Endometrium (tissue), 2 donors: ENCODE data around the gene KRTAP5-6.
A peak's percentile ranks its signal among the peaks of the same experiment; 100 is the strongest.
"Not testable (repeated sequence)": the region's sequence is repeated elsewhere in the genome, so short reads cannot be mapped to it uniquely, and the experiment has no call there.

ENCODE experiments used
- FAIRE-seq: peaks from 2 replicates; lab custom pipeline; 2012; peaks lifted over from hg19 to GRCh38; lab: Jason Lieb, UNC
- donor health status: control.
- donor health status: control.

The KRTAP5-6 gene

DNA sequence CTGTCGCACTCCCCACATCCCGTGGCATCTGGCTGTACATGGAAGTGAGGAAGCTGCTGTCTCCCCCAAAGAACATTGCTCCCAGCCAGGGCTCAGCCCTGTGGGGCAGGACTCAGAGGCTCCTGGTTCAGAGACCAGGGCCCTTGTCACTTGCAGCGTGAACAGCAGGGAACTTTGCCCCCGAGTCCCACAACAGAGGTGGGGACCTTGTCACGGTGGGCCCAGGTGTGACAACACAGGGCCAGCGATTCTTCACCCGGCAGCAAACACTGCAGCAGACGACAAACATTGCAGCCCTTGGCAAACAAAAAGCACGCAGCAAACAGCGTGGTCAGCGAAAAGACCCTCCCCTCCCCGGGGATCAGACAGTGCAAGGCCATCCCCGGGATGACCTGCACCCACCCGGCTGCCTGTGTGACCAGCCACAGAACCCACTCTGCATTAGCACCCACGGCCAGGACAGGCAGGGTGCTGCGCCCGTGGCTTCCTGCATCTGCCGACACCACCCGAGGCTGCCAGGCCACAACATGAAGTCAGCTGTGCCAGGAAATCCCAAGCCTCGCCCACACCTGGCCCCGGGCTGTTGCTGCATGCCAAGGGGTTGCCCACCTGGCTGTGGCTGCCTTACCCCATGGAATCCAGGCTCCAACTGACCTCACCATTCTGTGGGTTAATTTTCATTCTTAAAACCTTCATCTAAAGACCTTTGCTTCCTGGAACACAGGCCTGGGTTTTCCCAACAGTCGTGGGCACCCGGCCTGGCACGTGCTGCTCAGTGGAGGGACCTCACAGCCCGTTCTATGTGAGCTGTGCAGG is 35.3 kb upstream of the KRTAP5-6 start:
- FAIRE-seq = not testable (repeated sequence)

DNA sequence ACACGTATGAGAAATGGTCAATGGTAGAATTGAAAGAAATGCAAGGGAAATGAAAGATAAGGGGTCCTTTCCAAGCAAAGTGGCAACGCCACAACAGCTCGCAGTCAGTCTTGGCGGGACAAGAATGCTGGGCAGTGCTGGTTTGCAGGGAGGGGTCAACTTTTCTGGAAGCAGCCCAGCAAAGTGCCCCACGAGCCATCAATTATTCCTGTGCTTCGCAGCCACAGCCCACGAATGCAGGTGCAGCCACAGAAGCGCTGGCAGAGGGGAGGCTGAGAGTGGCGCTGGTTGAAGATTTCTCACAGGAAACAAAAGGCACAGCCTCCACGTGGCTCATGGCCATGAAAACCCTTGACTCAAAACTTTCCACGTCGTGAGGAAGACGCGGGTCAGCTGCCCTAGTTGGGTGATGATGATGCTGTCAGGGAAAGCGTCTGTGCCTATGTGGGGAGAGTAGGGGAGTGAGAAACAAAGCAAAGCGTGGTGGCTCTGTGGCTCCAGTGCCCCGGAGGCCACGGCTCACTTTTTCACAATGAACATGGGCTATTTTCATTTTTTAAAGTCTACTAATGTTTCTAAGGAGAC is 34.2 kb upstream of the KRTAP5-6 start:
- FAIRE-seq = not testable (repeated sequence)

DNA sequence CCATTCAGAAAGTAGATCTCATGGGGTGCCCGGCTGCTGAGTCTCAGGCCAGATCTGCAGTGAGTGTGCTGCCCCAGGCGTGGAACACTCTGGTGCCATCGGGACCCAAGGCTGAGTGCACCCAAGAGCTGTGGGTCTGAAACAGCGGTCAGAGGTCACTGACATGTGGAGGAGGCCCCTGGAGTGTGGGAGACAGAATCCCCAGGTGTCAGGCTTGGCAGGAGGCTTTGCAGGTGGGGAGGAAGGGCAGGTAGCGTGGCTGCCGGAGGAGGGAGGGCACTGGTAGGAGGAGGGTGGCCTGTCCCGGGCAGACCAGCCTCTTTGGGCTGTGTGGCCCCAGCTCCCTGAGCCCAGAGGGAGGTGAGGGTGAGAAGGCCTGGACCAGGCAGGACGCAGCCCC is 31.7 kb upstream of the KRTAP5-6 start:
- no peak for FAIRE-seq

DNA sequence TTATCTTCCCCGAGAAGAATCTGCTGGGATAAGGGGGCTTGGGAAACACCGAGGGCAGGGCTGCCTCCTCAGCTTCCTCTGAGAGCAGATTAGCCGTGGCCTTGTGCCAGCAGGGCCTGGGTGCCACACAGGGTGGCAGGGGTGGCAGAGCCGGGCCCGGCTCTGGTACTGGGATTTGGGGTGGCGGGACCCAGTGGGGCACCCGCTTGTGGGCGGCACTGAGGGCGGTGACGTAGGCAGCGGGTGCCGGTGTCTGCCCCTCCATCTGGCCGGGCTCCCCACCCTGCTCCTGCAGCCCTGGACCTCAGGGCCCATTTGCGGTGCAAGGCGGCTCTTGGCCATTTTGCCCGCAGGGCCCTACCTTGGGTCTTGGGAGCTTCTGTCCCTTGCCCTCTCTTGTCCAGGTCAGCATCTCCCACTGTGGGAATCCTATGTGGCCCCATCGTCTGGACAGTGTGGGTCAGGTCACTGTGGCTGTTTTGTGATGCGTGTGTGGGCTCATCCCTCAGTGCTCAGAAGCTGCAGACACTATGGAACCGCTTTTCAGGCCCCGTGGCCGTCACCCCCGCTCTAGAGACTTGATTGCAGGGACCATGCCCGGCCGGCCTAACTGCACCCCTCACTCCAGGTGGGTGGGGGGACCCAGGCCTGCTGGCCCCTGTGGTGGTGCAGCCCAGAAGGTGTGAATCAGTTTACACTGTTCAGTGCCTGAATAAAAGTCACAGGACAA is 29.7 kb upstream of the KRTAP5-6 start:
- no peak for FAIRE-seq

DNA sequence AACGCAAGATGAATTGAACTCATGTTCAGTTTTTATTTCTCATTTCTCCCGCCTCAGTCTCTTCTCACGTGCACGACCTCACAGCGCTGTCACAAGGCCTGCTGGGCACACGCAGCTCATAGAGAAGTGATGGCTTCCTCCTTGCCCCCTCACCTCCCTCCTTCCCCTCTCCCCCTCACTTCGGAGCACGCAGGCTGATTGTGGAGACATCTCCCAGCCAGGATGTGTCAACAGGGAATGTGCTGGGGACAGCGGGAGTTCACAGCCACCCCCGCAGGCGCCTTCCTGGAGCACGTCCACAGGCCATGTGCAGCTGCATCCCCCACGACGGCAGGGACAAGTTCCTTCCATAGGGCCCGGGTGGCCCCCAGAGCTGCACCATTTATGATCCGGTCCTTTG is 29.1 kb upstream of the KRTAP5-6 start:
- no peak for FAIRE-seq

DNA sequence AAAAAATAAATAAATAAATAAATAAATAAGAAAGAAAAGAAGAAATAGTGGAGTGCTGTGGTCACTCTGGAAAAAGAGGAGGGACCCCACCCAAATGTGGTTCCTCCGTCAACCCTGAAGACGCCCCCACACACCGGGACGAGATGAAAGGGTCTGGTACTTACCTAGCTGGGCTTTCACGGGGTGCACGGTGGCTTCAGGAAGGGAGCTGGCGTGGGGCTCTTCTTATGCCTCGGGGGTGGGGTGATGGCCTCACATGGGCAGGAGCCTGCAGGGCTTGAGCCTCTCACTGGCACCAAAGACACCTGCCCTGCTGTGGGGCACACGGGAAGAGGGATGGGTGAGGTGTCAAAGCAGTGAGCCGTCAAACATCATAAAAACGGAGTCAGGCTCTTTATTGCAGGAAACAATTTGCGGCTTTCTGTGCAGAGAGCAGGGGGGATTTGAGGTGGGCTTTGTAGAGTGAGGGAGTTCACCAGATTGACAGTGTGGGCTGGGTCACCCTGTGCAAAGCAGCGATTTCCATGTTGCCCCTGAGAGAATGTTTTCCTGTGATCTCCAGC is 28.0 kb upstream of the KRTAP5-6 start:
- FAIRE-seq = no peak

DNA sequence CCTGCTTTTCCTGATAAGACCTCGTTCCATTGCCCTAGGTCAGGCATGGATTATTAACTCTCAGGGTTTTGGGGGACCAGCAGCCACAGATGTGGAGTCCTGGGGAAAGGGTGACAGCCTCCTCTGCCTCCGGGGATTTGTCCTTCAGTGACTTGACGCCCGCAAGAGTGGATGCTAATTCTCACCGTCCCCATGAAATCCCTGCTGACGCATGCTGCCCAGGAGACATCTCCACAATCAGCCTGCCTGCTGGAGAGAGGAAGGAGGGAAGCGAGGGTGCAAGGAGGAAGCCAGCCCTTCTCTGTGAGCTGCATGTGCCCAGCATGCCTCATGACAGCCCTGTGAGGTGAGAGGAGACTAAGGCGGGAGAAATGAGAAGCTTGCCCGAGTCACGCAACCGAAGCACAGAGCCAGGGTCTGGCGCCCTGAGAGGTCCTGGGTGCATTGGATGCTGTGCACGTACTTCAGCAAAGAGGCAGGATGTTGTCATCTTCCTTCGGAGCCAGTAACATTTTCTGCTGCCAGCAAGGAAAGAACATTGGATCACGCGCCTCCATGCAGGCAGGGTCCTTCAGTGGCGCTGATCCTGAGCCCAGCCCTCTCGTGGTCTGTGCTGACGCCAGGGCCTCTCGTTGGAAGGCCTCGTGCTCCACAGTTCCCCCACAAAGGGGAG is 27.3 kb upstream of the KRTAP5-6 start:
- no peak for FAIRE-seq

DNA sequence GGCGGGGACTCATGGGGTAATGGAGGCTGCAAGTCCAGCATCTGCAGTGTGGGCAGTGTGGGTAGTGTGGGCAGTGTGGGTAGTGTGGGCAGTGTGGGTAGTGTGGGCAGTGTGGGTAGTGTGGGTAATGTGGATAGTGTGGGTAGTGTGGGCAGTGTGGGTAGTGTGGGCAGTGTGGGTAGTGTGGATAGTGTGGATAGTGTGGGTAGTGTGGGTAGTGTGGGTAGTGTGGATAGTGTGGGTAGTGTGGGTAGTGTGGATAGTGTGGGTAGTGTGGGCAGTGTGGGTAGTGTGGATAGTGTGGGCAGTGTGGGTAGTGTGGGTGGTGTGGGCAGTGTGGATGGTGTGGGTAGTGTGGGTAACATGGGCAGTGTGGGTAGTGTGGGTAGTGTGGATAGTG is 26.5 kb upstream of the KRTAP5-6 start:
- peak; percentile 82 for FAIRE-seq

DNA sequence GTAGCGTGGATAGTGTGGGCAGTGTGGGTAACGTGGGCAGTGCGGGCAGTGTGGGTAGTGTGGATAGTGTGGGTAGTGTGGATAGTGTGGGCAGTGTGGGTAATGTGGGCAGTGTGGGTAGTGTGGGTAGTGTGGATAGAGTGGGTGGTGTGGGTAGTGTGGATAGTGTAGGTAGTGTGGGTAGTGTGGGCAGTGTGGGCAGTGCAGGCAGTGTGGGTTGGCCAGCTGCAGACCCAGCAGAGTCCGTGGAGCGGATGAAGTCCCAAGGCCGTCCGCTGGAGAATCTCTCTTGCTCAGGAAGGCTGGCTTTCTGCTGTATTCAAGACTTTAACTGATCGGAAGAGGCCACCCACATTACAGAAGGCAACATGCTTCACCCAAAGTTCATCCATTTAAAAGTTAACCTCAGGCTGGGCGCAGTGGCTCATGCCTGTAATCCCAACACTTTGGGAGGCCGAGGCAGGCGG is 26.1 kb upstream of the KRTAP5-6 start:
- no peak for FAIRE-seq

DNA sequence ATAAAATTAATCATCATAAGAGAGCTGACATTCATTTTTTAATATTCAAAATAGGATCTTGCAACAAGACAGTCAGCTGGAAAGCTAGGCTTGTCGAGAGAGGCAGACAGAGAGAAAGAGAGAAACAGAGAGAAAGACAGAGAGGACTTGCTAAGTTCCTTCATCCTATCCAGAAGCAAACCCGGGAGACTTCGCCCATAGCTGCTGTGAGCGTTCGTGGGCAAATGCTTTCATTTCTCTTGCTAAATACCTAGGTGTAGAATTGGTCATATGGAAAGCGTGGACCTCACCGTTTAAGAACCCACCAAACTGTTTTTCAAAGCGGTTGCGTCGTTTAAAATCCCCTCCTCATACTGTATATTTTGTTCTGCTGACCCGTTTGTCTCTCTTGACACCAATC is 25.3 kb upstream of the KRTAP5-6 start:
- FAIRE-seq = no peak

DNA sequence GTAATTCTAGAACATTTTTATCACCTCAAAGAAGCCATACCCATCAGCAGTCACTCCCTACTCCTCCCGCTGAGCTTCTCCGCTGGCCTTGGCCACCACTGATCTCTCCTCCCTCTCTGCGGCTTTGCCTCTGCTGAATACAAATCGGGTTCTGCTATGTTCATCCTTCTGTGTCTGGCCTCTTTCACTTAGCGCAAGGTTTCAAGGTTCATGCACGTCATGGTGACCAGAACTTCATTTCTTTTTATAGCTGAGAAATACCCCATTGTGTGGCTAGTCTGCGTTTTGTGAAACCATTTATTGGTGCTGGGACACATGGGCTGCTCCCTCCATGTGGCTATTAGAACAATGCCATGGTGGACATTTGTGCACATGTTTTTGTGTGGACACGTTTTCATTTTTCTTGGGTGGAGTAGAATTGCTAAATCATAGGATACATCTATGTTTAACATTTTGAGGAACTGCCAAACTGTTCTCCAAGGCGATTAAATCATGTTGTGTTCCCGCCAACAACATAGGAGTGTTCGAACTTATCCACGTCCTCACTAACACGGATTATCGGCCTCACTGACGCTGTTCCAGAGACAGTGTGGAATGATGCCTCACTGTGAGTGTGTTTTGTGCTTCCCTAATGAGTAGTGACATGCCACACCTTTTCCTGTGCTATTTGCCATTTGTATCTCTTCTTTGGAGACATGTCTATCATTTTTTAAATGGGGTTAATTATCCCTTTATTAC is 24.2 kb upstream of the KRTAP5-6 start:
- FAIRE-seq = no peak

DNA sequence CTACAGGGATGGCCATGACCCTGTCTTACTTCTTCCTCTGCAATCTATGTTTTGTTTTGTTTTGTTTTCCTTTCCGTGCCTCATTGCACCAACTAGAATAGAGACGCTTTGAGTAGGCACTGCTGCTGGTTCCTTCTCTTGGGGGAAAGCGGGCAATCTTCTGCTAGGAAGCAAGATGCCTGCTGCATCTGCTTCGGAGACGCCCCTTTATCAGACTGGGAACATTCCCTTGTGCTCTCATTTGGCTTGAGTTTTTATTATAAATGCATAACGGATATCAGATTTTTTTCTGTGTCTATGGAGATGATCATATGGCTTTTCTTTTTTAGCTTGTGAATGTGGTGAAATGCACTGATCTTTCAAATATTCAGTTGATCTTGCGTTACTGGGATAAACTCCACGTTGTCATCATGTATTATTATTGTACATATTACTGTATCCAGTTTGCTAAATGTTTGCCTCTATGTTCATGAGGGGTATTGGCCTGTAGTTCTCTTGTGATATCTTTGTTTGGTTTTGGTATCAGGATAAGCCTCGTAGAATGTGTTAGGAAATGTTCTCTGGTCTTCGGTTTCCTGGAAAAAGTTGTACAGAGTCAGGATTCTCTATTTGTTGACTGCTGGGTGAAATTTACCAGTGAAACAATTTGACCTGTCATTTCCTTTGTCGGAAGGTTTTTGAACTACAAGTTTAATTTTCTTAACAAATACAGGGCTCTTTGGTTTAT is 23.4 kb upstream of the KRTAP5-6 start:
- FAIRE-seq = no peak

DNA sequence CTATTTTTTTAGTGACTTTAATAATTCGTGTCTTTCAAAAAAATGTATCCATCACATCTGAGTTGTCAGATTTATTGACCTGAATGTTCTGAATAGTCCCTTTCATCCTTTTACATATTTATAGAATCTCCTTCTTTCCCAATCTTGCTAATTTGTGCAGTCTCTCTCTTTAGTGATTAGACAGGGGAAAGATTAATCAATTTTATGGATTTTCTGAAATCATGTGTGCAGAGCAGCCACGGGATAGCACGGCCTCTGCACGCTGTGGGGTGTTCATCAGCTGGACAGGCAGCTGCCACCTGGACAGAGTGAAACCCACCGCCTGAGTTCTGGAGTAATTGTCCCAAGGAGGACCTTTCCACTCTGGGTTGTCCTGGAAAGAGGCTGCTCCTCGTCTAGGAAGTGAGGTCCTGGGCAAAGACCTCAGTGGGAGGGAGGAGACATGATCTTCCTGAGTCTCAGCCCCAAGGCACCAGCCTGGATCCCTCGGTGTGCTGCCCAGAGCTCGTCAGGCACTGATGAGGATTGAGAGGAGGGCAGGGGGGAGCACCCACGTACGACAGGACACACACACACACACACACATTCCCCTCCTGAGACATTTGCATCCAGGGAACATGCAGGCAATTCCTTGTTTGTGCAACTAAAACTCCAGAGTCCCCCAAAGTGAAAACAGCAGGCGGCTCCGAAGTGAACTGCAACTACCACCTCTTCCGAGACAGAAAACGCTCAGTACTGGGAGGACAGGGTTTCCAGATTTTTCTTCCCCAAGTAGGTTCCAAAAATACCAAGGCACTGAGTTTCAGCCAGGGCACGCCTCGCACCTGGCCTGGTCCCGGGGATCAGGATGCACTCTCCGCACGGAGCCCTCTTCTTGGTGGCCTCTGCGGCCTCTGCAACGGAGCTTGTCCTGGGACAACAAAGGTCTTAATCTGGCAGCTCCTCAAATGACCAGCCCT is 22.5 kb upstream of the KRTAP5-6 start:
- no peak for FAIRE-seq

DNA sequence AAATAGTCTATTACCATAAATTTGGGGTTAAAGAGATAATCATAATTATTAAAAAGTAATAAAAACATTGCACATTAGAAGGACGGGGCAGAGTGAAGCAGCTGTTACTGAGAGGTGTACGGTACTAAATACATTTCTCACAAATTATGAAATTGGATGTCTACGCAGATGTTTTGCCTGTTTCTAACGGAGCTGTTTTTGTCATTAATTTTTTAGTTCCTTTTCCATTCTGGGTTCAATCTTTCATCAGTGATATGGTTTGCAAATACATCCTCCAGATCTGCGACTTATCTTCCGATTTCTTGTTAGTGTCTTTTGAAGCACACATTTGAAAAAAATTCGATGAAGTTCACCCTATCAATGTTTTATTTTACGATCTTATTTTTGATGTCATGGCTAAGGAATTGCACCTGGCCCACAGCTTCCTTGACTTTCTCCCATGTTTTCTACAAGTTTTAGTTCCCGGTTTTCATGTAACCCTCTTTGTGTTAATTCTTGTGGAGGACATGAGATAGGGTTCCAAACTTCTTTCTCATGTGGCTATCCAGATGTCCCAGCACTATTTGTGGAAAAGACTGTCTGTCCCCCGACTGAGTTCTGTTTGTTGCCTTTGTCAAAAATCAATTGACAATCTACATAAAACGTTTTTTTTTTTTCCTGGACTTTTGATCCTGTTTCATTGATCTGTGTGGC is 21.3 kb upstream of the KRTAP5-6 start:
- FAIRE-seq = no peak

DNA sequence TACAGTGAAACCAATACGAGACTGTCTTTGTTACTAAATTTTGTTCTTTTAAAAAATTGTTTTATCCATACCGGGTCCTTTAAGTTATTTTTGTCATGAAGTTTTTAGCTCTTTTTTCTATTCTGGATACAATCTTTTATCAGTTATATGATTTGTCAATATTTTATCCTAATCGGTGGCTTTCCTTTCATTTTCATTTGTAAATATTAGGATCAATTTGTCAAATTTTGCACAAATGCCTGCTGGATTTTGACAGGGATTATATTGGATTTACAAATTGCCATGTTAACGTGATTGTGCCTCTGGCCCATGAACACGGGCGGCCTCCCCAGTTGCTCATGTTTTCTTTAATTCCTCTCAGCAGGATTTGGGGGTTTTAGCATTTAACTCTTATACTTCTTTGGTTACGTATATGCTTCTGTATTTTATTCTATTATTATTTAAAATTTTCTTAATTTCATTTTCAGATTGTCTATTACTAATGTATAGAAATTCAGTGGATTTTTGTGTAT is 20.7 kb upstream of the KRTAP5-6 start:
- FAIRE-seq = no peak

DNA sequence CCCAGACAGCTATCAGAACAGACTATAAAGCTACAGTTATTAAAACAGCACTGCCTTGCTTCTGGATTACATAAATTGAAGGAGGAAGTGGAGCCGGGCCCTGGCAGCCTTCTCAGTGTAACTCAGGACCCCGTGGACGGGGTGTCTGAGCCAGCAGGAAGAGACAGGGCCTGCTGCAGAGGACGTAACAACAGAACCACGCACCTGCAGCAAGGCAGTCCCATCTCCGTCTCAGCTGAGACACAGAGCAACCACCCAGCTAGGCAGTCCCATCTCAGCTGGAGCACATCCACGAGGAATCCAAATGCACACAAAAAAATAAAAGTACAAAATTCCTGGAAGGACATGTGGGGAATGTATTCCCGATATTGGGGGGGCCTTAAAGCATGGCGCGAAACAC is 17.1 kb upstream of the KRTAP5-6 start:
- FAIRE-seq = no peak

DNA sequence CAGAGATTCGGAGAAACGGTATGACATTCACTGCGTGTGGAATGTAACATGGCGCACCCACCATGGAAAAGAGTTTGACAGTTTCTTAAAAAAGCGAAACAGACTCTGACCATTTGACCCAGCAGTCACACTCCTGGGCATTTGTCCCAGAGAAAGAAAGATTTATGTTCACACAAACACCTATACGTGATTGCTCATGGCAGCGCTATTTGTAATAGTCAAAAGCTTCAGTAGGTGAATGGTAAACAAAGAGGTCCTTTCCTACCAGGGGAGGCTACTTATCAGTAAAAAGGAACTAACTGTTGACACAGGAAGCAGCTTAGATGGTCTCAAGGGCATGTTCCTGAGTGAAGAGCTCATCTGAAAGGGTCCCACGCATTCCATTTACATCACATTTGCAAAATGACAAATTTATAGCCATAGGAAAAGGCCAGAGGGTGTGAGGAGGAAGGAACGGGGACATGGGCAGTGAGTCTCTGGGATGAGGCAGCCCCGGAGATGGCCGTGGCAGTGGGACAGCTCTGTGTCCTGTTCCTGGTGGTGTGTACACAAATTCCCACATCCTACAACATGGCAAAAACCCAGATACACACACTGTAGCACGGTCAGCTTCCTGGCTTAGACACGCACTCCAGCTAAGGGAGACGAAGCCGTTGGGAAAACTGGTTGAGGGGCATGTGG is 14.6 kb upstream of the KRTAP5-6 start:
- FAIRE-seq = no peak

DNA sequence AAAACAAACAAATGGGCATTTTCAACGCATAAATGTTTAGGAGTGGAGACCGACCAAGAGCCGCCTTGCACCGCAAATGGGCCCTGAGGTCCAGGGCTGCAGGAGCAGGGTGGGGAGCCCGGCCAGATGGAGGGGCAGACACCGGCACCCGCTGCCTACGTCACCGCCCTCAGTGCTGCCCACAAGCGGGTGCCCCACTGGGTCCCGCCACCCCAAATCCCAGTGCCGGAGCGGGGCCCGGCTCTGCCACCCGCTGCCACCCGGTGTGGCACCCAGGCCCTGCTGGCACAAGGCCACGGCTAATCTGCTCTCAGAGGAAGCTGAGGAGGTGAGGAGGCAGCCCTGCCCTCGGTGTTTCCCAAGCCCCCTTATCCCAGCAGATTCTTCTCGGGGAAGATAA is 13.8 kb upstream of the KRTAP5-6 start:
- FAIRE-seq = not testable (repeated sequence)
